HG03196 (cell line): ENCODE data around the gene MYH6.

Experiments used
- ATAC-seq: cut with Tn5 transposase; IDR thresholded peaks from one replicate; pipeline ENCODE4 v1.9.1; 2021; ENCODE audit not compliant: unreplicated experiment

The MYH6 gene

GRCh38 chr14:23339506-23340268 is 68.4 kb downstream of the MYH6 start:
- ATAC-seq = no peak

GRCh38 chr14:23335623-23336022 is 72.5 kb downstream of the MYH6 start:
- ATAC-seq = no peak
